Lower leg skin (tissue), 3 donors: Measurements from ENCODE around the gene SRPK1.

Experiments
- CTCF ChIP-seq, 3 donors: fragments of 450-650 bp; IDR thresholded peaks; one replicate each; pipeline ENCODE4 v1.5.1; 2016; ENCODE audit warnings: antibody characterized with exemption in 3 of 3, mild to moderate bottlenecking in 3 of 3, moderate library complexity in 2 of 3
- POLR2A ChIP-seq, 2 donors: fragments of 450-650 bp; IDR thresholded peaks; one replicate each; pipeline ENCODE4 v1.6.1; 2016 to 2017; ENCODE audit warnings: antibody characterized with exemption in 2 of 2, mild to moderate bottlenecking in 1 of 2, moderate library complexity in 1 of 2

GRCh38 chr6:35895560-35895959 lies 25.3 kb downstream of the SRPK1 start:
- TF ChIP-seq POLR2A (IDR thresholded peaks at IDR 0.05) (no peak), CTCF (IDR thresholded peaks at IDR 0.05) (no peak)
